Trophoblast cell (in vitro differentiated cells and primary cell): ENCODE results near the gene KCNQ2.

Experiments
- DNase-seq, 2 donors: peaks; one replicate each; pipeline ENCODE4 v3.0.0-alpha.2; 2016
- H2AFZ ChIP-seq: 2 replicates; pipeline ENCODE4 v1.6.1; 2013; ENCODE audit warnings: low read length, moderate library complexity, mild to moderate bottlenecking; ENCODE audit not compliant: insufficient read depth, poor library complexity
- H2AK5ac ChIP-seq: 2 replicates; pipeline ENCODE4 v1.6.1; 2013; ENCODE audit warnings: mild to moderate bottlenecking, low read length
- H2BK120ac ChIP-seq: 2 replicates; pipeline ENCODE4 v1.6.1; 2013; ENCODE audit warnings: low read length, mild to moderate bottlenecking, moderate library complexity; ENCODE audit not compliant: insufficient read depth, poor library complexity
- H2BK12ac ChIP-seq: 2 replicates; pipeline ENCODE4 v1.6.1; 2013; ENCODE audit warnings: mild to moderate bottlenecking, low read length, moderate library complexity
- H2BK5ac ChIP-seq: 2 replicates; pipeline ENCODE4 v1.6.1; 2013; ENCODE audit warnings: low read length, low read depth, moderate library complexity, mild to moderate bottlenecking; ENCODE audit not compliant: poor library complexity
- H3K14ac ChIP-seq: 2 replicates; pipeline ENCODE4 v1.6.1; 2013; ENCODE audit warnings: mild to moderate bottlenecking, low read length
- H3K18ac ChIP-seq: 2 replicates; pipeline ENCODE4 v1.6.1; 2013; ENCODE audit warnings: mild to moderate bottlenecking, low read length
- H3K23ac ChIP-seq: 2 replicates; pipeline ENCODE4 v1.6.1; 2013; ENCODE audit warnings: low read length
- H3K27ac ChIP-seq: 2 replicates; pipeline ENCODE4 v1.5.1; 2013; ENCODE audit warnings: low read depth, mild to moderate bottlenecking, inconsistent platforms, low read length, moderate library complexity
- H3K27me3 ChIP-seq: 2 replicates; pipeline ENCODE4 v1.6.1; 2013; ENCODE audit warnings: inconsistent platforms, mild to moderate bottlenecking, low read length, moderate library complexity; ENCODE audit not compliant: insufficient read depth
- H3K36me3 ChIP-seq, 2 experiments: 1 replicate in 1 of 2; 2 replicates in 1 of 2; pipeline ENCODE4 v1.6.1; 2013; ENCODE audit warnings: low read length in 2 of 2, mild to moderate bottlenecking in 2 of 2, moderate library complexity in 1 of 2; ENCODE audit not compliant: insufficient read depth in 2 of 2, control insufficient read depth in 1 of 2
- H3K4ac ChIP-seq: 2 replicates; pipeline ENCODE4 v1.6.1; 2013; ENCODE audit warnings: low read depth, mild to moderate bottlenecking, low read length, moderate library complexity
- H3K4me1 ChIP-seq, 2 experiments: 1 replicate in 1 of 2; 2 replicates in 1 of 2; pipeline ENCODE4 v1.6.1; 2013; ENCODE audit warnings: low read length in 2 of 2, mild to moderate bottlenecking in 2 of 2, moderate library complexity in 1 of 2; ENCODE audit not compliant: insufficient read depth in 2 of 2, control insufficient read depth in 1 of 2
- H3K4me2 ChIP-seq: 2 replicates; pipeline ENCODE4 v1.6.1; 2013; ENCODE audit warnings: inconsistent platforms, mild to moderate bottlenecking, low read length, moderate library complexity
- H3K4me3 ChIP-seq: 2 replicates; pipeline ENCODE4 v1.5.1; 2013; ENCODE audit warnings: mild to moderate bottlenecking, low read depth, low read length, inconsistent platforms
- H3K79me1 ChIP-seq: one replicate; pipeline ENCODE4 v1.6.1; 2013; ENCODE audit warnings: low read length
- H3K79me2 ChIP-seq: 2 replicates; pipeline ENCODE4 v1.6.1; 2013; ENCODE audit warnings: low read length, mild to moderate bottlenecking; ENCODE audit not compliant: control insufficient read depth, insufficient read depth, poor library complexity
- H3K9ac ChIP-seq: 2 replicates; pipeline ENCODE4 v1.6.1; 2013; ENCODE audit warnings: mild to moderate bottlenecking, low read length
- H3K9me3 ChIP-seq: 2 replicates; pipeline ENCODE4 v1.6.1; 2013; ENCODE audit warnings: low read depth, mild to moderate bottlenecking, control low read depth, inconsistent platforms, low read length; ENCODE audit not compliant: insufficient read depth
- H4K12ac ChIP-seq: 2 replicates; pipeline ENCODE4 v1.6.1; 2013; ENCODE audit warnings: low read depth, mild to moderate bottlenecking, low read length, moderate library complexity
- H4K8ac ChIP-seq: 2 replicates; pipeline ENCODE4 v1.6.1; 2013; ENCODE audit warnings: low read depth, mild to moderate bottlenecking, low read length, moderate library complexity
- H4K91ac ChIP-seq: one replicate; pipeline ENCODE4 v1.6.1; 2013; ENCODE audit warnings: low read depth, mild to moderate bottlenecking, low read length, moderate library complexity
- WGBS: extraction: QIAGEN DNeasy Blood & Tissue Kit; methylation state at CpG from one replicate; pipeline ENCODE4 v1.1.7; 2013; ENCODE audit warnings: missing lambda C conversion rate; ENCODE audit not compliant: insufficient read length, insufficient coverage; ENCODE audit errors: extremely low coverage; 5-methylcytosine and 5-hydroxymethylcytosine counted together

The KCNQ2 gene

DNA sequence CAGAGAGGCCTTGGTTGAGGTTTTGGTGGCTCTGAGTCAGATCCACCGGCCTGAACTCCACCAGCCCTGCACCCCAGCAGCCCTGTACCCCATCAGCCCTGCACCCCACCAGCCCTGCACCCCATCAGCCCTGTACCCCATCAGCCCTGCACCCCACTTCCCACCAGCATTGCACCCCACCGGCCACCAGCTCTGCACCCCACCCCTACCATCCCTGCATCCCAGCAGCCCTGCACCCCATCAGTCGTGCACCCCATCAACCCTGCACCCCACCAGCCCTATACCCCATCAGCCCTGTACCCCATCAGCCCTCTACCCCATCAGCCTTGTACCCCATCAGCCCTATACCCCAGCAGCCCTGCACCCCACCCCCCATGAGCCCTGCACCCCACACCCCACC lies 97.0 kb downstream of the KCNQ2 start:
- Histone ChIP-seq H4K8ac (no peak overlapping the region), H2BK120ac (no peak overlapping the region), H3K79me2 (no peaks in the 10 kb centered on the region), H2AK5ac (no peak overlapping the region), H3K23ac (no peak overlapping the region), H4K91ac (no peak overlapping the region), H3K36me3 (no peaks in the 10 kb centered on the region), H3K27ac (no peak overlapping the region), H3K4me2 (no peak overlapping the region), H3K4me3 (no peak overlapping the region), H4K12ac (no peak overlapping the region), H3K27me3 (no peaks in the 10 kb centered on the region), H3K9me3 (peaks cover 9% of the 10 kb centered on the region), H3K14ac (no peak overlapping the region), H2BK5ac (no peak overlapping the region), H2AFZ (no peak overlapping the region), H3K9ac (no peak overlapping the region), H3K79me1 (no peaks in the 10 kb centered on the region), H3K4me1 (no peaks in the 10 kb centered on the region), H3K4ac (no peak overlapping the region), H3K18ac (no peak overlapping the region), H2BK12ac (no peak overlapping the region)
- DNase-seq = no peak
- no CpG with 5 or more reads among the region's 3 CpGs for WGBS

DNA sequence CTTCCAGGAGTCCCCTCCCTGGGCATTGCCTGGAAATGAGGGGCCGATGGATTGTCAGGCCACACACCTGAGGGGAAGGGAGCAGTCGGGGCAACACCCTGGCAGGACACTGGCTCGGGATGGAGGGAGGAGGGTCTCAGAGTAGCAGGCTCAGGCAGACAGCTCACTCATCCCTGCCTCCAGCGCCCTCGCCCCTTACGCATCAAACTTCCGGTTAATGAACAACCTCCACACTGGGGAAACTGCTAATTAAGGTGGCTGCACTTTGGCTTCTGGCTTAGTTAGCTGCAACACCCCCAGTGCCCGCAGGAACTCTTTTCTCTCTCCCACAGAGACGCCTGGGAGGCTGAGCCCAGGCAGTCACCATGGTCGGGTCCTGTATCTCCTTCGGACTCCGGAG lies 98.0 kb downstream of the KCNQ2 start:
- Histone ChIP-seq H2BK12ac (no peak overlapping the region), H3K27me3 (no peaks in the 10 kb centered on the region), H3K4me2 (no peak overlapping the region), H3K27ac (no peak overlapping the region), H3K18ac (no peak overlapping the region), H2BK5ac (no peak overlapping the region), H2BK120ac (no peak overlapping the region), H2AFZ (no peak overlapping the region), H4K12ac (no peak overlapping the region), H3K9ac (no peak overlapping the region), H3K79me2 (no peaks in the 10 kb centered on the region), H3K79me1 (no peaks in the 10 kb centered on the region), H3K36me3 (no peaks in the 10 kb centered on the region), H4K8ac (no peak overlapping the region), H2AK5ac (no peak overlapping the region), H3K14ac (no peak overlapping the region), H3K4me3 (no peak overlapping the region), H4K91ac (no peak overlapping the region), H3K23ac (no peak overlapping the region), H3K4me1 (no peaks in the 10 kb centered on the region), H3K4ac (no peak overlapping the region), H3K9me3 (peaks cover 6% of the 10 kb centered on the region)
- no peak for DNase-seq
- WGBS = no CpG with 5 or more reads among the region's 12 CpGs

DNA sequence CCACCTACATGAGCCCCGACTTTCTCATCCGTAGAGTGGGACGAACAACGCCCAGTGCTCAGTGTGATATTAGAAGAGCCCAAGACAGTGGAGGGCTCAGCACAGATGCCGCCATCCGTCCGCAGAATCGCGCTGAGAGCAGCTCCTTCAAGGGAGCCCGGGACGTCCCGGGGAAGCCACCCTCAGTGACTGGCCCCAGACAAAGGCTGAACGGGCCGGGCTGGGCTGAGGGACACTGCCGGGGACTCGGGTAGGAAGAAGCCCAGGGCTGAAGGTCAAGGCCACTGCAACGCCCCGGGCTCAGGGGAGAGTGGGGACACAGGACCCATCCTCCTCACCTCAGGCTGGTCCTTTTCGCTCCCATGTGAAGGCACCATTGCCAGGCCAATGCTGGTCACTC lies 98.5 kb downstream of the KCNQ2 start:
- H2BK5ac ChIP-seq = no peak overlapping the region
- H3K23ac ChIP-seq = no peak overlapping the region
- no peak overlapping the region for H3K9ac ChIP-seq
- no CpG with 5 or more reads among the region's 19 CpGs for WGBS
- H3K79me2 ChIP-seq = no peaks in the 10 kb centered on the region
- no peaks in the 10 kb centered on the region for H3K79me1 ChIP-seq
- no peaks in the 10 kb centered on the region for H3K27me3 ChIP-seq
- H2AK5ac ChIP-seq = no peak overlapping the region
- H4K91ac ChIP-seq = no peak overlapping the region
- H3K36me3 ChIP-seq = no peaks in the 10 kb centered on the region
- H4K12ac ChIP-seq = no peak overlapping the region
- no peak overlapping the region for H3K4me3 ChIP-seq
- H3K4me1 ChIP-seq = no peaks in the 10 kb centered on the region
- no peak overlapping the region for H2BK120ac ChIP-seq
- H3K27ac ChIP-seq = no peak overlapping the region
- H3K4me2 ChIP-seq = no peak overlapping the region
- H4K8ac ChIP-seq = no peak overlapping the region
- no peak overlapping the region for H2AFZ ChIP-seq
- no peak overlapping the region for H3K4ac ChIP-seq
- H3K18ac ChIP-seq = no peak overlapping the region
- no peak for DNase-seq
- no peak overlapping the region for H2BK12ac ChIP-seq
- no peak overlapping the region for H3K14ac ChIP-seq
- peaks cover 5% of the 10 kb centered on the region for H3K9me3 ChIP-seq

DNA sequence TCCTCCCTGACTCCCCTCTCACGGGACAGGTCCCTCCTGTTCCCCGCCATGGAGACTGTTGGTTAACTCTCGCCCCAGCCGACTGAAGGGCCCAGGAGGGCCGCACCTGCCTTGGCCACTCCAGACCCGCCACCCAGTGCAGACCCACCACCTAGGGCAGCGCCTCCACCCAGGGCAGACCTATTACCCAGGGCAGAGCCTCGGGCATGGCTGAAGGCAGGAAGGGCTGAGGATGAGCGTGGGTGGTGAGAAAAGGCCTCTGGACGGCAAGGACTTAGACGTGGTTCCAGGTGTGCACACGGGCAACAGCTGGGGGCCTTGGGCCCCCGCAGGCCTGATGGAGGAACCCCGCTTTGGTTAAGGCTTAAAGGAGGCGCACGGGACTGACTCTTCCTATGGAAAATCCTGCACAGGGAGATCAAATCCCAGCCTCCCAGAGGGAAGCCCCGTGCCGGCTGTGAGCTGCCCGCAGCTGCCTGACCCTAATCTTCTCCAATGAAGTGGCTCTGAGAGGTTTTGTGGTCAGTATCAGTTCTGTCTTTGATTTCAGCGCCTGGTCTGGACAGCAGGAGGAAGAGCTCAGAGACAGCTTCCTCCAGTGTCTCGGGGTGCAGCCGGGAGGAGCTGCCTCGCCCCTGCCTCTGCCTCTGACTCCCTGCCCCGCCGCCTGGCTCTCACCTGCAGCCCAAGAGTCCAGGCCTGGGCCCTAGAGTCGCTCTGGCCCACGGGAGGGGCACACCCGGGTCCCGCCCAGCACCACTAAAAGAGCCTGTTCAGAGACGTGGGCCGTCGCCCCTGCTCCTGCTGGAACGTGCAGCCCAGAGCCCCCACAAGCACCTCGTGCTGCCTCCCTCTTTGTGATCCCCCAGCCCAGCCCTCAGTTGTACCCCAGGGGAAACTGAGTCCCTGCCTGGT lies 99.2 kb downstream of the KCNQ2 start:
- H3K9me3 ChIP-seq = peaks cover 3% of the 10 kb centered on the region

More for the DNA sequence above, 99.2 kb downstream of the KCNQ2 start:
- no peak overlapping the region for H2AFZ ChIP-seq
- H3K27me3 ChIP-seq = no peaks in the 10 kb centered on the region
- H2BK120ac ChIP-seq = no peak overlapping the region
- no peak overlapping the region for H3K4me3 ChIP-seq
- no peak for DNase-seq
- H2BK5ac ChIP-seq = no peak overlapping the region
- no peak overlapping the region for H3K14ac ChIP-seq
- H4K91ac ChIP-seq = no peak overlapping the region
- no peak overlapping the region for H3K9ac ChIP-seq
- no peak overlapping the region for H2BK12ac ChIP-seq
- H4K8ac ChIP-seq = no peak overlapping the region
- WGBS = no CpG with 5 or more reads among the region's 34 CpGs
- no peaks in the 10 kb centered on the region for H3K4me1 ChIP-seq
- H3K18ac ChIP-seq = no peak overlapping the region
- no peak overlapping the region for H2AK5ac ChIP-seq
- no peak overlapping the region for H3K4ac ChIP-seq
- no peaks in the 10 kb centered on the region for H3K79me1 ChIP-seq
- no peak overlapping the region for H4K12ac ChIP-seq
- no peaks in the 10 kb centered on the region for H3K36me3 ChIP-seq
- H3K79me2 ChIP-seq = no peaks in the 10 kb centered on the region
- no peak overlapping the region for H3K4me2 ChIP-seq
- H3K27ac ChIP-seq = no peak overlapping the region
- H3K23ac ChIP-seq = no peak overlapping the region
